H9 (cell line): ENCODE results near the gene CEP43. TPM values are rescaled to one million over a fixed set of nuclear protein-coding genes. Genes with fewer than 3 reads are reported as not detected.

ENCODE experiments used
- DNase-seq: peaks from one replicate; pipeline ENCODE4 v3.0.0-alpha.2; 2017
- H2AFZ ChIP-seq: one replicate; pipeline ENCODE4 v1.6.1; 2013; ENCODE audit warnings: mild to moderate bottlenecking, low read length, control low read depth, moderate library complexity
- H2AK5ac ChIP-seq: 2 replicates; pipeline ENCODE4 v1.6.1; 2013; ENCODE audit warnings: low read length, control low read depth, mixed read lengths; ENCODE audit not compliant: insufficient read length
- H2BK120ac ChIP-seq: one replicate; pipeline ENCODE4 v1.6.1; 2013; ENCODE audit warnings: low read depth, mild to moderate bottlenecking, low read length, control low read depth, inconsistent platforms; ENCODE audit not compliant: poor library complexity, severe bottlenecking
- H2BK12ac ChIP-seq: 2 replicates; pipeline ENCODE4 v1.6.1; 2013; ENCODE audit warnings: low read length, control low read depth, mixed read lengths, low read depth; ENCODE audit not compliant: insufficient read length
- H2BK15ac ChIP-seq: 2 replicates; pipeline ENCODE4 v1.6.1; 2013; ENCODE audit warnings: low read depth, low read length, control low read depth
- H2BK20ac ChIP-seq: one replicate; pipeline ENCODE4 v1.6.1; 2013; ENCODE audit warnings: low read depth, mild to moderate bottlenecking, low read length, control low read depth, inconsistent platforms; ENCODE audit not compliant: poor library complexity, severe bottlenecking
- H2BK5ac ChIP-seq: 2 replicates; pipeline ENCODE4 v1.6.1; 2013; ENCODE audit warnings: low read length, control low read depth, mixed read lengths; ENCODE audit not compliant: insufficient read length
- H3K14ac ChIP-seq: 2 replicates; pipeline ENCODE4 v1.6.1; 2013; ENCODE audit warnings: low read length, control low read depth; ENCODE audit not compliant: insufficient read depth
- H3K18ac ChIP-seq: 2 replicates; pipeline ENCODE4 v1.6.1; 2013; ENCODE audit warnings: low read depth, mild to moderate bottlenecking, mixed read lengths, low read length, control low read depth; ENCODE audit not compliant: insufficient read length
- H3K23ac ChIP-seq: 2 replicates; pipeline ENCODE4 v1.6.1; 2013; ENCODE audit warnings: low read length, control low read depth, mixed read lengths, low read depth; ENCODE audit not compliant: insufficient read length
- H3K23me2 ChIP-seq: 2 replicates; pipeline ENCODE4 v1.6.1; 2013; ENCODE audit warnings: low read depth, mild to moderate bottlenecking, mixed read lengths, low read length, control low read depth; ENCODE audit not compliant: insufficient read length, poor library complexity, severe bottlenecking
- H3K27ac ChIP-seq: 2 replicates; pipeline ENCODE4 v1.5.1; 2013; ENCODE audit warnings: low read length, control low read depth, mixed read lengths, low read depth; ENCODE audit not compliant: insufficient read length
- H3K27me3 ChIP-seq: 2 replicates; pipeline ENCODE4 v1.6.1; 2013; ENCODE audit warnings: low read length, control low read depth, inconsistent platforms; ENCODE audit not compliant: insufficient read depth
- H3K4ac ChIP-seq: 2 replicates; pipeline ENCODE4 v1.6.1; 2013; ENCODE audit warnings: low read depth, mild to moderate bottlenecking, control low read depth, inconsistent platforms, low read length, moderate library complexity
- H3K4me1 ChIP-seq: 2 replicates; pipeline ENCODE4 v1.6.1; 2013; ENCODE audit warnings: low read length, control low read depth, inconsistent platforms; ENCODE audit not compliant: insufficient read depth
- H3K4me2 ChIP-seq: 2 replicates; pipeline ENCODE4 v1.6.1; 2013; ENCODE audit warnings: low read length, control low read depth, mixed read lengths; ENCODE audit not compliant: insufficient read length, insufficient read depth
- H3K56ac ChIP-seq: 2 replicates; pipeline ENCODE4 v1.6.1; 2013; ENCODE audit warnings: low read depth, mild to moderate bottlenecking, mixed read lengths, low read length, control low read depth; ENCODE audit not compliant: insufficient read length
- H3K79me1 ChIP-seq: 2 replicates; pipeline ENCODE4 v1.6.1; 2013; ENCODE audit warnings: low read depth, mild to moderate bottlenecking, moderate library complexity, low read length, control low read depth, inconsistent platforms; ENCODE audit not compliant: insufficient read depth, poor library complexity, severe bottlenecking
- H3K79me2 ChIP-seq: 2 replicates; pipeline ENCODE4 v1.6.1; 2013; ENCODE audit warnings: low read length, control low read depth, inconsistent platforms; ENCODE audit not compliant: insufficient read depth
- H3K9ac ChIP-seq: 2 replicates; pipeline ENCODE4 v1.6.1; 2013; ENCODE audit warnings: low read length, control low read depth, mixed read lengths; ENCODE audit not compliant: insufficient read length; ENCODE audit errors: extremely low read depth
- H3K9me3 ChIP-seq: one replicate; pipeline ENCODE4 v1.6.1; 2013; ENCODE audit warnings: low read depth, low read length, inconsistent platforms; ENCODE audit not compliant: control insufficient read depth
- H3T11ph ChIP-seq: one replicate; pipeline ENCODE4 v1.6.1; 2013; ENCODE audit warnings: mild to moderate bottlenecking, low read length, control low read depth, inconsistent platforms
- H4K20me1 ChIP-seq: one replicate; pipeline ENCODE4 v1.6.1; 2013; ENCODE audit not compliant: control insufficient read depth, insufficient read length, insufficient read depth
- H4K5ac ChIP-seq: 2 replicates; pipeline ENCODE4 v1.6.1; 2013; ENCODE audit warnings: low read depth, mild to moderate bottlenecking, mixed read lengths, low read length, control low read depth; ENCODE audit not compliant: insufficient read length
- H4K8ac ChIP-seq: replicated peaks from 2 replicates; pipeline ENCODE4 v1.6.1; 2013; ENCODE audit warnings: low read length, control low read depth, mixed read lengths, low read depth; ENCODE audit not compliant: insufficient read length
- H4K91ac ChIP-seq: 2 replicates; pipeline ENCODE4 v1.6.1; 2013; ENCODE audit warnings: low read depth, mild to moderate bottlenecking, moderate library complexity, mixed read lengths, low read length, control low read depth; ENCODE audit not compliant: insufficient read length
- H3K27ac Mint-ChIP-seq, 3 experiments: 2 replicates in 2 of 3; 3 replicates in 1 of 3; pipeline ENCODE4 v1.8.0; 2020 to 2021; ENCODE audit warnings: mixed read lengths in 3 of 3, mild to moderate bottlenecking in 1 of 3, moderate library complexity in 1 of 3
- H3K27me3 Mint-ChIP-seq: 2 replicates; pipeline ENCODE4 v1.8.0; 2021; ENCODE audit warnings: low read depth, mild to moderate bottlenecking, moderate library complexity, mixed read lengths
- H3K36me3 Mint-ChIP-seq, 3 experiments: 2 replicates in 2 of 3; 3 replicates in 1 of 3; pipeline ENCODE4 v1.8.0; 2020 to 2021; ENCODE audit warnings: low read depth in 3 of 3, mixed read lengths in 3 of 3; ENCODE audit not compliant: insufficient read depth in 1 of 3
- H3K4me1 Mint-ChIP-seq, 2 experiments: 2 replicates each; pipeline ENCODE4 v1.8.0; 2020; ENCODE audit warnings: mixed read lengths in 2 of 2
- H3K4me3 Mint-ChIP-seq, 2 experiments: 2 replicates in 1 of 2; 3 replicates in 1 of 2; pipeline ENCODE4 v1.8.0; 2020 to 2021; ENCODE audit warnings: mild to moderate bottlenecking in 2 of 2, mixed read lengths in 2 of 2, moderate library complexity in 1 of 2
- H3K9me3 Mint-ChIP-seq, 2 experiments: 2 replicates in 1 of 2; 3 replicates in 1 of 2; pipeline ENCODE4 v1.8.0; 2020; ENCODE audit warnings: mild to moderate bottlenecking in 2 of 2, mixed read lengths in 2 of 2, moderate library complexity in 1 of 2
- CTCF ChIP-seq: fragments of 200-600 bp; sonication (generic); conservative IDR thresholded peaks from 3 replicates; pipeline ENCODE4 v1.8.0; 2021; ENCODE audit warnings: antibody characterized with exemption, mild to moderate bottlenecking
- WGBS: extraction: QIAGEN DNeasy Blood & Tissue Kit; methylation state at CpG from one replicate; pipeline ENCODE4 v1.1.7; 2013; ENCODE audit warnings: missing lambda C conversion rate, low lambda C conversion rate, mixed read lengths; ENCODE audit not compliant: insufficient read length; ENCODE audit errors: extremely low coverage; 5-methylcytosine and 5-hydroxymethylcytosine counted together
- total RNA-seq: library from RNA; stranded (reverse); gene quantifications from 2 replicates; pipeline ENCODE4 v1.2.1, GENCODE V29; 2021

The CEP43 gene
- total RNA-seq, 1 experiment from 2014 or later = 33.6 TPM

DNA sequence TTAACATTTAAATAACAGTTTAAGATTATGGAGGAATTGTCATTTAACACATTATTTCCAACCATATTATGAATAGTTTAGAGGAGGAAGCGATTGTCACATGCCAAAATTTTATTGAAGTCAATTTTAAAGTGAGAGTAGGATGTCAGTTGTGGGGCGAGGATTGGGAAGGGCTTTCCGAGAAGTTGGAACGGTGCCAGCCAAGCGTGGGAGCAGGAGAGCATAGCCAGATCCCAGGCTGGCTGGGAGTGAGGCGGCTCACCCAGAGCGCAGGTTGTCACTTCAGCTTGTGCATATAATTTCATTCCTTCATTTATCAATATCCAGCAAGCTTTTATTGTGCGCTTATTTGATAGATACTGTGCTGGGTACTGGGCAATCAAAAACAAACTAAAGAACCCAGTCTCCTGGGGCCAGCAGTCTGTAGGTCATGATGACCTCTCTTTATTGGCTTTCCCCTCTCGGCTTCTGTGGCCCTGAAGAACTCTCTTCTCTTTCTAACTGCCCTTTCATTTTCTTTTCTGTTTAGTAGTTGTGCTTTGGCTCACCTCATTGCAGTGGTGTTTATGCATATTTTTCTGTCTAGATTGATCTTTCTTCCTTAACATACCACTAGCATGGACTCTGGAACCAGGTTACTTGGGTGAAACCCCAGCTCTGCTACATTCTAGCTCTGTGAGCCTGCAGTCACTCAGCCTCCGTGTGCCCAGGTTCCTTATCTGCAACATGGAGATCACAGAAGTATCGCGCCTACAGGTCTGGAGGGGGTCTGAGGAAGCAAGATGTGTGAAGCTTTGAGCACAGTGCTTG is 6.4 kb downstream of the CEP43 start:
- Histone ChIP-seq H3K23me2 (no peaks in the 10 kb centered on the region), H2BK15ac (no peak overlapping the region), H3K9ac (no peak overlapping the region), H2BK12ac (no peak overlapping the region), H3K79me2 (peaks cover 8% of the 10 kb centered on the region; the same call in 1 of the 2 replicates), H3K23ac (no peak overlapping the region), H3T11ph (no peak overlapping the region), H2BK120ac (no peak overlapping the region), H4K91ac (no peak overlapping the region), H3K56ac (no peak overlapping the region), H3K4ac (no peak overlapping the region), H3K18ac (no peak overlapping the region), H3K9me3 (no peaks in the 10 kb centered on the region), H3K27me3 (no peaks in the 10 kb centered on the region), H2AK5ac (no peak overlapping the region), H2BK20ac (no peak overlapping the region), H2BK5ac (no peak overlapping the region), H2AFZ (no peak overlapping the region), H3K79me1 (peaks cover 11% of the 10 kb centered on the region), H4K5ac (no peak overlapping the region), H3K14ac (no peak overlapping the region), H3K4me2 (no peak overlapping the region), H4K8ac (no peak overlapping the region), H3K27ac (no peak overlapping the region), H4K20me1 (no peaks in the 10 kb centered on the region), H3K4me1 (peaks cover 3% of the 10 kb centered on the region; the same call in 1 of the 2 replicates)
- Mint-ChIP-seq H3K9me3 (no peaks in the 10 kb centered on the region), H3K4me3 (no peak overlapping the region), H3K27ac (no peak overlapping the region), H3K4me1 (peaks cover 12 to 13% of the 10 kb centered on the region in 2 experiments), H3K36me3 (peaks cover 29 to 79% (median 74%) of the 10 kb centered on the region in 3 experiments; a peak in 6 of 7 replicates), H3K27me3 (no peaks in the 10 kb centered on the region)
- TF ChIP-seq CTCF = no peak
- WGBS = no CpG with 5 or more reads among the region's 12 CpGs
- DNase-seq = no peak
